H9 (cell line): Measurements from ENCODE around the gene MAD1L1. TPM values are rescaled to one million over a fixed set of nuclear protein-coding genes. Genes with fewer than 3 reads are reported as not detected.
"Not testable (repeated sequence)": the region's sequence is repeated elsewhere in the genome, so short reads cannot be mapped to it uniquely, and the experiment has no call there.

Source experiments
- DNase-seq: peaks from one replicate; pipeline ENCODE4 v3.0.0-alpha.2; 2017
- H2AFZ ChIP-seq: one replicate; pipeline ENCODE4 v1.6.1; 2013; ENCODE audit warnings: mild to moderate bottlenecking, low read length, control low read depth, moderate library complexity
- H2AK5ac ChIP-seq: 2 replicates; pipeline ENCODE4 v1.6.1; 2013; ENCODE audit warnings: low read length, control low read depth, mixed read lengths; ENCODE audit not compliant: insufficient read length
- H2BK120ac ChIP-seq: one replicate; pipeline ENCODE4 v1.6.1; 2013; ENCODE audit warnings: low read depth, mild to moderate bottlenecking, low read length, control low read depth, inconsistent platforms; ENCODE audit not compliant: poor library complexity, severe bottlenecking
- H2BK12ac ChIP-seq: 2 replicates; pipeline ENCODE4 v1.6.1; 2013; ENCODE audit warnings: low read length, control low read depth, mixed read lengths, low read depth; ENCODE audit not compliant: insufficient read length
- H2BK15ac ChIP-seq: 2 replicates; pipeline ENCODE4 v1.6.1; 2013; ENCODE audit warnings: low read depth, low read length, control low read depth
- H2BK20ac ChIP-seq: one replicate; pipeline ENCODE4 v1.6.1; 2013; ENCODE audit warnings: low read depth, mild to moderate bottlenecking, low read length, control low read depth, inconsistent platforms; ENCODE audit not compliant: poor library complexity, severe bottlenecking
- H2BK5ac ChIP-seq: 2 replicates; pipeline ENCODE4 v1.6.1; 2013; ENCODE audit warnings: low read length, control low read depth, mixed read lengths; ENCODE audit not compliant: insufficient read length
- H3K14ac ChIP-seq: 2 replicates; pipeline ENCODE4 v1.6.1; 2013; ENCODE audit warnings: low read length, control low read depth; ENCODE audit not compliant: insufficient read depth
- H3K18ac ChIP-seq: 2 replicates; pipeline ENCODE4 v1.6.1; 2013; ENCODE audit warnings: low read depth, mild to moderate bottlenecking, mixed read lengths, low read length, control low read depth; ENCODE audit not compliant: insufficient read length
- H3K23ac ChIP-seq: 2 replicates; pipeline ENCODE4 v1.6.1; 2013; ENCODE audit warnings: low read length, control low read depth, mixed read lengths, low read depth; ENCODE audit not compliant: insufficient read length
- H3K23me2 ChIP-seq: 2 replicates; pipeline ENCODE4 v1.6.1; 2013; ENCODE audit warnings: low read depth, mild to moderate bottlenecking, mixed read lengths, low read length, control low read depth; ENCODE audit not compliant: insufficient read length, poor library complexity, severe bottlenecking
- H3K27ac ChIP-seq: 2 replicates; pipeline ENCODE4 v1.5.1; 2013; ENCODE audit warnings: low read length, control low read depth, mixed read lengths, low read depth; ENCODE audit not compliant: insufficient read length
- H3K27me3 ChIP-seq: 2 replicates; pipeline ENCODE4 v1.6.1; 2013; ENCODE audit warnings: low read length, control low read depth, inconsistent platforms; ENCODE audit not compliant: insufficient read depth
- H3K4ac ChIP-seq: 2 replicates; pipeline ENCODE4 v1.6.1; 2013; ENCODE audit warnings: low read depth, mild to moderate bottlenecking, control low read depth, inconsistent platforms, low read length, moderate library complexity
- H3K4me1 ChIP-seq: 2 replicates; pipeline ENCODE4 v1.6.1; 2013; ENCODE audit warnings: low read length, control low read depth, inconsistent platforms; ENCODE audit not compliant: insufficient read depth
- H3K4me2 ChIP-seq: 2 replicates; pipeline ENCODE4 v1.6.1; 2013; ENCODE audit warnings: low read length, control low read depth, mixed read lengths; ENCODE audit not compliant: insufficient read length, insufficient read depth
- H3K56ac ChIP-seq: 2 replicates; pipeline ENCODE4 v1.6.1; 2013; ENCODE audit warnings: low read depth, mild to moderate bottlenecking, mixed read lengths, low read length, control low read depth; ENCODE audit not compliant: insufficient read length
- H3K79me1 ChIP-seq: 2 replicates; pipeline ENCODE4 v1.6.1; 2013; ENCODE audit warnings: low read depth, mild to moderate bottlenecking, moderate library complexity, low read length, control low read depth, inconsistent platforms; ENCODE audit not compliant: insufficient read depth, poor library complexity, severe bottlenecking
- H3K79me2 ChIP-seq: 2 replicates; pipeline ENCODE4 v1.6.1; 2013; ENCODE audit warnings: low read length, control low read depth, inconsistent platforms; ENCODE audit not compliant: insufficient read depth
- H3K9ac ChIP-seq: 2 replicates; pipeline ENCODE4 v1.6.1; 2013; ENCODE audit warnings: low read length, control low read depth, mixed read lengths; ENCODE audit not compliant: insufficient read length; ENCODE audit errors: extremely low read depth
- H3K9me3 ChIP-seq: one replicate; pipeline ENCODE4 v1.6.1; 2013; ENCODE audit warnings: low read depth, low read length, inconsistent platforms; ENCODE audit not compliant: control insufficient read depth
- H3T11ph ChIP-seq: one replicate; pipeline ENCODE4 v1.6.1; 2013; ENCODE audit warnings: mild to moderate bottlenecking, low read length, control low read depth, inconsistent platforms
- H4K20me1 ChIP-seq: one replicate; pipeline ENCODE4 v1.6.1; 2013; ENCODE audit not compliant: control insufficient read depth, insufficient read length, insufficient read depth
- H4K5ac ChIP-seq: 2 replicates; pipeline ENCODE4 v1.6.1; 2013; ENCODE audit warnings: low read depth, mild to moderate bottlenecking, mixed read lengths, low read length, control low read depth; ENCODE audit not compliant: insufficient read length
- H4K8ac ChIP-seq: replicated peaks from 2 replicates; pipeline ENCODE4 v1.6.1; 2013; ENCODE audit warnings: low read length, control low read depth, mixed read lengths, low read depth; ENCODE audit not compliant: insufficient read length
- H4K91ac ChIP-seq: 2 replicates; pipeline ENCODE4 v1.6.1; 2013; ENCODE audit warnings: low read depth, mild to moderate bottlenecking, moderate library complexity, mixed read lengths, low read length, control low read depth; ENCODE audit not compliant: insufficient read length
- H3K27ac Mint-ChIP-seq, 3 experiments: 2 replicates in 2 of 3; 3 replicates in 1 of 3; pipeline ENCODE4 v1.8.0; 2020 to 2021; ENCODE audit warnings: mixed read lengths in 3 of 3, mild to moderate bottlenecking in 1 of 3, moderate library complexity in 1 of 3
- H3K27me3 Mint-ChIP-seq: 2 replicates; pipeline ENCODE4 v1.8.0; 2021; ENCODE audit warnings: low read depth, mild to moderate bottlenecking, moderate library complexity, mixed read lengths
- H3K36me3 Mint-ChIP-seq, 3 experiments: 2 replicates in 2 of 3; 3 replicates in 1 of 3; pipeline ENCODE4 v1.8.0; 2020 to 2021; ENCODE audit warnings: low read depth in 3 of 3, mixed read lengths in 3 of 3; ENCODE audit not compliant: insufficient read depth in 1 of 3
- H3K4me1 Mint-ChIP-seq, 2 experiments: 2 replicates each; pipeline ENCODE4 v1.8.0; 2020; ENCODE audit warnings: mixed read lengths in 2 of 2
- H3K4me3 Mint-ChIP-seq, 2 experiments: 2 replicates in 1 of 2; 3 replicates in 1 of 2; pipeline ENCODE4 v1.8.0; 2020 to 2021; ENCODE audit warnings: mild to moderate bottlenecking in 2 of 2, mixed read lengths in 2 of 2, moderate library complexity in 1 of 2
- H3K9me3 Mint-ChIP-seq, 2 experiments: 2 replicates in 1 of 2; 3 replicates in 1 of 2; pipeline ENCODE4 v1.8.0; 2020; ENCODE audit warnings: mild to moderate bottlenecking in 2 of 2, mixed read lengths in 2 of 2, moderate library complexity in 1 of 2
- WGBS: extraction: QIAGEN DNeasy Blood & Tissue Kit; methylation state at CpG from one replicate; pipeline ENCODE4 v1.1.7; 2013; ENCODE audit warnings: missing lambda C conversion rate, low lambda C conversion rate, mixed read lengths; ENCODE audit not compliant: insufficient read length; ENCODE audit errors: extremely low coverage; 5-methylcytosine and 5-hydroxymethylcytosine counted together
- total RNA-seq: library from RNA; stranded (reverse); gene quantifications from 2 replicates; pipeline ENCODE4 v1.2.1, GENCODE V29; 2021
- TF ChIP-seq, protein P1 (sequence below): fragments of 200-600 bp; sonication (generic); conservative IDR thresholded peaks from 3 replicates; pipeline ENCODE4 v1.8.0; 2021; ENCODE audit warnings: antibody characterized with exemption, mild to moderate bottlenecking

Gene MAD1L1
- total RNA-seq, 1 experiment from 2014 or later = 39.0 TPM

DNA sequence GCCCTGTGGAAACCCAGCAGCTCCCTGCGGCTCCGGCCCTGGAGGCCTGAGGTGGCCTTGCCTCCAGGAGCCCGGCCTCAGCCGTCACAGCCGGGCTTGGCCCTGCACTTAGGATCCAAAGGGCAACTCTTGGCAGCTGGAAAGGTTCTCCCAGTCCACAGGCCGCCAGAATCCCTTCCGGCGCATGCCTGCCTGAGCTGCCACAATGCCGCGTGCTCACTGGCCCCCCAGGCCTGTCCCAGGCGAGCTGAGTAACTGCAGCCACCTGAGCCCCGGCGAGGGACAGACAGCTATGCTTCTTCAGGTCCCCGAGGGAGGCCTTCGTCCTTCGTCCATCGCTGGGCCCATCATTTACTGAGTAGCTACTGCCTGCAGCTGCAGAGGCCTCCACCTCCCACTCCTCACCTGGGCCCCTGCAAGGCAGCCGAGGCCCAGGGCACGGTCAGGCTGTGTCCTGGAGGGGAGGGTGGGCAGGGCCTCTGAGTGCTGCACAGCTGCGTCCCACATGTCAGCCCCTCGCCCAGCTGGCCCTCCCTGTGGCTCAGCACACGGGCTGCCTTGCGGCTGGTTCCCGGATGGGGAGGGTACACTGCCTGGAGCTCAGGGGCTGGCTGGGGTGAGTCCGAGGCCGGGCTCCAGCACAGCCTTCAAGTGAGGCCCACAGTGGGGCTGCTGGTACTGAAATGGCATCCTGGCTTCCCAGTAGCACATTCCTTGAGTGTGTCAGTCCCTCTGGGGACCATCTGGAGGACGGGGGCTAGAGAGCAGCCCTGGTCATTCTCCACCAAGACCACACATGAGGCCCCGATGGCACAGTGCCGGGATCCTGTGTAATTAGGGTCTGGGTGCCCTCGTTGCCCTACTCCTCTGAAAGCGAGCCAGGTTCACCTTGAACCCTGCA is 390.2 kb downstream of the MAD1L1 start:
- H3K36me3 Mint-ChIP-seq = peaks cover 0 to 2% (median 0%) of the 10 kb centered on the region in 3 experiments; a peak in 2 of 7 replicates
- H2AFZ ChIP-seq = no peak overlapping the region
- no peak overlapping the region for H3K4ac ChIP-seq
- H3K14ac ChIP-seq = no peak overlapping the region
- no peak overlapping the region for H3K9ac ChIP-seq
- H3K23ac ChIP-seq = no peak overlapping the region
- no peak overlapping the region for H2BK120ac ChIP-seq
- H3K4me2 ChIP-seq = no peak overlapping the region
- no peaks in the 10 kb centered on the region for H3K9me3 Mint-ChIP-seq
- H3K79me1 ChIP-seq = no peaks in the 10 kb centered on the region
- H2BK20ac ChIP-seq = no peak overlapping the region
- H4K20me1 ChIP-seq = no peaks in the 10 kb centered on the region
- no peak overlapping the region for H4K8ac ChIP-seq
- H3K27ac ChIP-seq = no peak overlapping the region
- no peak overlapping the region for H3K56ac ChIP-seq
- H2BK15ac ChIP-seq = no peak overlapping the region
- TF ChIP-seq, protein P1, sequence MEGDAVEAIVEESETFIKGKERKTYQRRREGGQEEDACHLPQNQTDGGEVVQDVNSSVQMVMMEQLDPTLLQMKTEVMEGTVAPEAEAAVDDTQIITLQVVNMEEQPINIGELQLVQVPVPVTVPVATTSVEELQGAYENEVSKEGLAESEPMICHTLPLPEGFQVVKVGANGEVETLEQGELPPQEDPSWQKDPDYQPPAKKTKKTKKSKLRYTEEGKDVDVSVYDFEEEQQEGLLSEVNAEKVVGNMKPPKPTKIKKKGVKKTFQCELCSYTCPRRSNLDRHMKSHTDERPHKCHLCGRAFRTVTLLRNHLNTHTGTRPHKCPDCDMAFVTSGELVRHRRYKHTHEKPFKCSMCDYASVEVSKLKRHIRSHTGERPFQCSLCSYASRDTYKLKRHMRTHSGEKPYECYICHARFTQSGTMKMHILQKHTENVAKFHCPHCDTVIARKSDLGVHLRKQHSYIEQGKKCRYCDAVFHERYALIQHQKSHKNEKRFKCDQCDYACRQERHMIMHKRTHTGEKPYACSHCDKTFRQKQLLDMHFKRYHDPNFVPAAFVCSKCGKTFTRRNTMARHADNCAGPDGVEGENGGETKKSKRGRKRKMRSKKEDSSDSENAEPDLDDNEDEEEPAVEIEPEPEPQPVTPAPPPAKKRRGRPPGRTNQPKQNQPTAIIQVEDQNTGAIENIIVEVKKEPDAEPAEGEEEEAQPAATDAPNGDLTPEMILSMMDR = peak; percentile 31; the same call in 1 of the 3 replicates
- H2BK12ac ChIP-seq = no peak overlapping the region
- H3K79me2 ChIP-seq = no peaks in the 10 kb centered on the region
- no peaks in the 10 kb centered on the region for H3K27me3 Mint-ChIP-seq
- peaks cover 4 to 11% of the 10 kb centered on the region in 2 experiments; a peak in 2 of 4 replicates for H3K4me1 Mint-ChIP-seq
- H3K4me1 ChIP-seq = no peaks in the 10 kb centered on the region
- no peak overlapping the region for H2BK5ac ChIP-seq
- no peak overlapping the region for H2AK5ac ChIP-seq
- WGBS = no CpG with 5 or more reads among the region's 31 CpGs
- H3K4me3 Mint-ChIP-seq = no peak overlapping the region
- no peaks in the 10 kb centered on the region for H3K27me3 ChIP-seq
- H3K18ac ChIP-seq = no peak overlapping the region
- no peak overlapping the region for H4K5ac ChIP-seq
- no peaks in the 10 kb centered on the region for H3K23me2 ChIP-seq
- no peak overlapping the region for H3T11ph ChIP-seq
- peak overlapping the region in 2 of 3 experiments; percentile 10 to 37; a peak in 2 of 7 replicates for H3K27ac Mint-ChIP-seq
- DNase-seq = no peak
- H3K9me3 ChIP-seq = no peaks in the 10 kb centered on the region
- no peak overlapping the region for H4K91ac ChIP-seq

DNA sequence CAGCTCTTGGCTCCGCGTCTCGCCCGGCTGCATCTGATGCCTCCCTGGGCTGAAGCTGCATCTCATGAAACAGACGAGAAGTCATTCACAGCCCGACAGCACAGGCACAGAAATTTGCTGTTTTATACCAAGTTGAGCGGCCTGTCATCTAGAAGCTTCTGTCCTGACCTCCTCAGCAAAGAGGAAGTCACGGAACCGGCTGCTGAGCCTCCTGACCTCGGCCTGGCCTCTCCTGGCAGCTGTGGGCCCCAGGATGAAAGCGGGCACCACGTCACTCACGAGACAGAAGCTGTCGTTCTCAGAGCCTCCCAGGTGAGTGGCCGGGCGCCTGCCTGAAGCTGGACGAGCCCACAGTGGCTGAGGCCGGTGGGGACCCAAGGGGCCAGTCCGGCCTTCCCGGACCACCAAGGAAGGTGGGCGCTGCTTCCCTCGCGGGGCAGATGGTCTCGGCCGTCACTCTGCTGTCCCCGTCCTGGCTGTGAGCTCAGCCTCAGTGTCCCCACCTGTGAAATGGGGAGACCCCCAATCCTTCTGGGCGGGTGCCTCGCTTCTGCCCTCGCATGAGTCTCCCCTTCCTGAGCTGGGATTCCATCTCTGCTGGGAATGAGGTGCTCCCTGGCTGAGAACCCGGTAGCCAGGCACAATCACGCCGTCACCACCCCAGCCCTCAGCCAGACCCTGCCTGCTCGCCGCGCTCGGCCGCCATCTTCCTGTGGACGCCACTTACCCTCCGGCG is 391.3 kb downstream of the MAD1L1 start:
- not testable (repeated sequence) for H3K4me1 Mint-ChIP-seq, H3K18ac ChIP-seq, H4K91ac ChIP-seq, H2BK120ac ChIP-seq, H3T11ph ChIP-seq, H3K4me2 ChIP-seq, H4K8ac ChIP-seq, H3K27me3 Mint-ChIP-seq, H3K9me3 Mint-ChIP-seq, DNase-seq, H2BK15ac ChIP-seq, H3K79me2 ChIP-seq, H3K27me3 ChIP-seq, H3K79me1 ChIP-seq, H3K23me2 ChIP-seq, H3K4me3 Mint-ChIP-seq, H2BK12ac ChIP-seq, H3K36me3 Mint-ChIP-seq, H3K9ac ChIP-seq, H2AFZ ChIP-seq, H3K56ac ChIP-seq, H4K20me1 ChIP-seq, H3K23ac ChIP-seq, H2AK5ac ChIP-seq, H3K14ac ChIP-seq, H2BK20ac ChIP-seq, H4K5ac ChIP-seq, H2BK5ac ChIP-seq, H3K27ac ChIP-seq, H3K4ac ChIP-seq, H3K9me3 ChIP-seq, H3K4me1 ChIP-seq
- WGBS = no CpG with 5 or more reads among the region's 40 CpGs
- H3K27ac Mint-ChIP-seq = peak overlapping the region in 1 of 3 experiments; percentile 49; a peak in 2 of 7 replicates
